Fibroblast of villous mesenchyme (primary cell): Measurements from ENCODE around the gene ARHGEF28. TPM values are rescaled to one million over a fixed set of nuclear protein-coding genes. Genes with fewer than 3 reads are reported as not detected.

Source experiments
- DNase-seq: peaks from one replicate; pipeline ENCODE4 v3.0.0-alpha.2; 2010; ENCODE audit warnings: low read depth
- H3K4me3 ChIP-seq: 2 replicates; pipeline ENCODE4 v1.5.1; 2011; ENCODE audit warnings: low read depth, mild to moderate bottlenecking, low read length
- CTCF ChIP-seq: IDR thresholded peaks from 2 replicates; pipeline ENCODE4 v1.5.1; 2012; ENCODE audit warnings: low read depth, mild to moderate bottlenecking, low read length; ENCODE audit not compliant: insufficient read depth
- total RNA-seq: library from RNA; depleted of rRNA; stranded (reverse); fragments of >200 nt; gene quantifications from 2 replicates; pipeline ENCODE4 v1.2.3, GENCODE V29; 2012

The ARHGEF28 gene
- total RNA-seq, 1 donor = 40.2 TPM

- H3K4me3 ChIP-seq = no peak overlapping the region
- TF ChIP-seq CTCF = no peak
- no peak for DNase-seq
Measured at GRCh38 chr5:73678322-73678740, 52.3 kb downstream of the ARHGEF28 start.

GRCh38 chr5:73678807-73679206 is 52.8 kb downstream of the ARHGEF28 start:
- no peak overlapping the region for H3K4me3 ChIP-seq
- DNase-seq = no peak
- TF ChIP-seq CTCF = no peak

GRCh38 chr5:73682176-73682575 is 56.2 kb downstream of the ARHGEF28 start:
- no peak overlapping the region for H3K4me3 ChIP-seq
- no peak for DNase-seq
- no peak for TF ChIP-seq CTCF

- DNase-seq = no peak
- no peak for TF ChIP-seq CTCF
- H3K4me3 ChIP-seq = no peak overlapping the region
Measured at GRCh38 chr5:73684691-73685090, 58.7 kb downstream of the ARHGEF28 start.

- no peak overlapping the region for H3K4me3 ChIP-seq
- no peak for TF ChIP-seq CTCF
- DNase-seq = no peak
Measured at GRCh38 chr5:73686912-73687311, 60.9 kb downstream of the ARHGEF28 start.

GRCh38 chr5:73687357-73687756 is 61.4 kb downstream of the ARHGEF28 start:
- H3K4me3 ChIP-seq = no peak overlapping the region
- DNase-seq = no peak
- no peak for TF ChIP-seq CTCF

GRCh38 chr5:73690015-73690414 is 64.0 kb downstream of the ARHGEF28 start:
- no peak for TF ChIP-seq CTCF
- no peak for DNase-seq
- H3K4me3 ChIP-seq = no peak overlapping the region
